ENCODE results near the gene KRT1. TPM values are rescaled to one million over a fixed set of nuclear protein-coding genes. Genes with fewer than 3 reads are reported as not detected.
"Not testable (repeated sequence)": the region's sequence is repeated elsewhere in the genome, so short reads cannot be mapped to it uniquely, and the experiment has no call there.

Gene KRT1
- not detected in 2 replicates for total RNA-seq (2014; rRNA removed; shearing (Covaris generic); ENCODE audit: low replicate concordance)

DNA sequence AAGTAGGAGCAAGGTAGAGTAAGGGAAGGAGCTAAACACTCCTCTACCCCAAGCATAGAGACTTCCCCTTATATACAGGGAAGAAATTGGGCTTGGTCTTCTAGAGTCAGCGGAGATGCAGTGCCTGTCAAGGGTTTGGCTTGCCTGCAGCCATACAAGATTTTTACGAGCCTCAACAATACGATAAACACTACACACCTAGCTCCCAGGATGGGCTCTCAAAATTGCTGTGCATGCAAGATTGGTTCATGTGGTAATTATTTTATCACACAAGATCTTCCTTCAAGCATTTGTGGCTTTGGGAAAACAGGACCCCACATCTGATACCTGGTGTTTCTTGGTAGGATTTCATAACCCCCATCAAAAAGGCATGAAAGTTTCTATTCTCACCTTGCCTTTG, at the start of gene KRT1:
TSS of gene KRT1 (minus strand) at position 45 of the 400 bp plus-strand sequence. CDS start 59 bp downstream, outside the sequence.
- in situ Hi-C loops (cut with HindIII; ENCODE audit: low pct_unique_long_range_greater_than_20kb, low sequenced_read_pairs), result no loop called here
- no peak for DNase-seq (ENCODE audit: low read depth)

GRCh38 chr12:52729147-52729546, 48.9 kb upstream of the KRT1 start:
- no peak for DNase-seq (ENCODE audit: low read depth)
- in situ Hi-C loops (cut with HindIII; ENCODE audit: low pct_unique_long_range_greater_than_20kb, low sequenced_read_pairs), result no loop called here

GRCh38 chr12:52728374-52728773, 48.2 kb upstream of the KRT1 start:
- no peak for DNase-seq (ENCODE audit: low read depth)
- in situ Hi-C loops (cut with HindIII; ENCODE audit: low pct_unique_long_range_greater_than_20kb, low sequenced_read_pairs), result no loop called here

DNA sequence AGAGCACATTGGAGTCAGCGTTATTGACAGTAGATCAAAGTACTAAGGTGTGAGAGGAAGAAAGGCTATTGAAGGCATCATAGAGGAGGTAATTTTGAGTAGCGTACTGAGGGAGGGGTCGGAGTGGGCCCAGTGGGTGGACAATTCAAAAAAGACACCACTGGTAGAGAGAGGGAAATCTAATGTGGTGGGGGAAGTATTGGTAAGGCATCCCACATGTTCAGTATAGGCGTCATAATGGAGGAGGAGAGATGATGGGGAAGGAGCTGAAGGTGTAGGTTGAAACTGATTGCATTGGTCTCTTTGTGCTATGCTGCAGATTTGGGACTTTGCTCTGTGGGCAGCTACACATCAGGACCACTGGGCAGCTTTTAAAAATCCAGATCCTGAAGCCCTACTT, 46.8 kb upstream of the KRT1 start:
- DNase-seq (ENCODE audit: low read depth), result no peak
- in situ Hi-C loops (cut with HindIII; ENCODE audit: low pct_unique_long_range_greater_than_20kb, low sequenced_read_pairs), result no loop called here

GRCh38 chr12:52726451-52726850, 46.2 kb upstream of the KRT1 start:
- DNase-seq (ENCODE audit: low read depth), result no peak
- in situ Hi-C loops (cut with HindIII; ENCODE audit: low pct_unique_long_range_greater_than_20kb, low sequenced_read_pairs), result no loop called here

- in situ Hi-C loops (cut with HindIII; ENCODE audit: low pct_unique_long_range_greater_than_20kb, low sequenced_read_pairs), result no loop called here
- DNase-seq (ENCODE audit: low read depth), result no peak
Observed at GRCh38 chr12:52724384-52724783, 44.2 kb upstream of the KRT1 start.

GRCh38 chr12:52722680-52723079, 42.5 kb upstream of the KRT1 start:
- no peak for DNase-seq (ENCODE audit: low read depth)

GRCh38 chr12:52721838-52722470, 41.7 kb upstream of the KRT1 start:
- no peak for DNase-seq (ENCODE audit: low read depth)
- in situ Hi-C loops (cut with HindIII; ENCODE audit: low pct_unique_long_range_greater_than_20kb, low sequenced_read_pairs), result no loop called here

More at GRCh38 chr12:52722680-52723079, 42.5 kb upstream of the KRT1 start:
- in situ Hi-C loops (cut with HindIII; ENCODE audit: low pct_unique_long_range_greater_than_20kb, low sequenced_read_pairs), result no loop called here

GRCh38 chr12:52720365-52720886, 40.2 kb upstream of the KRT1 start:
- in situ Hi-C loops (cut with HindIII; ENCODE audit: low pct_unique_long_range_greater_than_20kb, low sequenced_read_pairs), result no loop called here

DNA sequence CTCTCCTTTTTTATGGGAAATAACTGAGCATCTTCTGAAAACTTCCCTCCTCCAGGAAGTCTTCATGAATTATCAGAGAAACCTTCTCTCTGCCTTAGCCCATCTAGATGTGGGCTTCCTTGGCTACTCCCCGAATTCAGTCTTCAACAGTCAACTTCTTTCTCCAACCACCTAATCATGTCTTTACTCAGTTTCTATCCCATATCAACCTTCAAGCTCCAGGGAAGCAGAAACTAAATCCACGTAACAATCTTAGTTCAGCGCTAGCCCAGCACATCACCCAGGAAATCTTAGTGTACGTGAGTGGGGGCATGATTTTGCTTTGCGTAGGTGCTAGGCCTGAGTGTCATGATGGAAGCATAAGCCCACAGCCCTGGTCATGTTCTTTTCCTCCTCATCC, 35.9 kb upstream of the KRT1 start:
- in situ Hi-C loops (cut with HindIII; ENCODE audit: low pct_unique_long_range_greater_than_20kb, low sequenced_read_pairs), result no loop called here

More at GRCh38 chr12:52720365-52720886, 40.2 kb upstream of the KRT1 start:
- no peak for DNase-seq (ENCODE audit: low read depth)

DNA sequence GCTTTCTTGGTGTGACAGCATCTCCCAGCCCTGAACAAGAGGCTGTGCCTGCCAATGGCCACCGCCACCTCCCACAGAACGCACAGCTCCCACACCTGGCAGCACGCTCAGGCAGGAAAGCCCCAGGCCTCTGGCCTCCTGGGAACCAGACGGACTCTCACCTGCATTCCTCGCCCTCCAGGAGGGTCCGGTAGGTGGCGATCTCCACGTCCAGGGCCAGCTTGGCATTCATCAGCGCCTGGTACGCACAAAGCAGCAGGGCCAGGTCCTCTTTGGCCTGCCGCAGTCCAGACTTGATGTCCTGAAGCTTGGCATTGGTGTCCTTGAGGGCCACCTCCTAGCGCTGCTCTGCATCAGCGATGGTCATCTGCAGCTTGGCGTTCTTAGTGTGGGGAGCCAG, 35.2 kb upstream of the KRT1 start:
- in situ Hi-C loops (cut with HindIII; ENCODE audit: low pct_unique_long_range_greater_than_20kb, low sequenced_read_pairs), result no loop called here
- DNase-seq (ENCODE audit: low read depth), result no peak

More for the DNA sequence above, 35.9 kb upstream of the KRT1 start:
- DNase-seq (ENCODE audit: low read depth), result no peak

DNA sequence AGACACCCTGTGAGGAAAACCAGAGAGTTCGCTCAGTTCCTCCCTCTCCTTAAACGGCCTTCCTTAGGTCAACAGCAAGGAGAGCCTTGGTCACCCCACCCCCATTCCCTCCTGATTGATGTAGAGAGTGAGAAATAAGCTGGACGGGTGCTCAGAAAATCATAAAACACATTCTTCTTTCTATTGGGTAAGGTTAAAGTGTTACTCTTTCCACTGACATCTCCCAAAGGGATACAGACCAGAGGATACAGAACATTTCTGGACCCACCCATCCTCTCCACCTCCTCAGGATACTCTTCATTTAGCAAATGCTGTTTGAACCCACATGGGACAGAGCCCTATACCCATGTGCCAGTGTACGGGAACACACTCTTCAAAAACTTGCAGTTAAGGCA, 34.7 kb upstream of the KRT1 start:
- in situ Hi-C loops (cut with HindIII; ENCODE audit: low pct_unique_long_range_greater_than_20kb, low sequenced_read_pairs), result no loop called here
- DNase-seq (ENCODE audit: low read depth), result no peak

DNA sequence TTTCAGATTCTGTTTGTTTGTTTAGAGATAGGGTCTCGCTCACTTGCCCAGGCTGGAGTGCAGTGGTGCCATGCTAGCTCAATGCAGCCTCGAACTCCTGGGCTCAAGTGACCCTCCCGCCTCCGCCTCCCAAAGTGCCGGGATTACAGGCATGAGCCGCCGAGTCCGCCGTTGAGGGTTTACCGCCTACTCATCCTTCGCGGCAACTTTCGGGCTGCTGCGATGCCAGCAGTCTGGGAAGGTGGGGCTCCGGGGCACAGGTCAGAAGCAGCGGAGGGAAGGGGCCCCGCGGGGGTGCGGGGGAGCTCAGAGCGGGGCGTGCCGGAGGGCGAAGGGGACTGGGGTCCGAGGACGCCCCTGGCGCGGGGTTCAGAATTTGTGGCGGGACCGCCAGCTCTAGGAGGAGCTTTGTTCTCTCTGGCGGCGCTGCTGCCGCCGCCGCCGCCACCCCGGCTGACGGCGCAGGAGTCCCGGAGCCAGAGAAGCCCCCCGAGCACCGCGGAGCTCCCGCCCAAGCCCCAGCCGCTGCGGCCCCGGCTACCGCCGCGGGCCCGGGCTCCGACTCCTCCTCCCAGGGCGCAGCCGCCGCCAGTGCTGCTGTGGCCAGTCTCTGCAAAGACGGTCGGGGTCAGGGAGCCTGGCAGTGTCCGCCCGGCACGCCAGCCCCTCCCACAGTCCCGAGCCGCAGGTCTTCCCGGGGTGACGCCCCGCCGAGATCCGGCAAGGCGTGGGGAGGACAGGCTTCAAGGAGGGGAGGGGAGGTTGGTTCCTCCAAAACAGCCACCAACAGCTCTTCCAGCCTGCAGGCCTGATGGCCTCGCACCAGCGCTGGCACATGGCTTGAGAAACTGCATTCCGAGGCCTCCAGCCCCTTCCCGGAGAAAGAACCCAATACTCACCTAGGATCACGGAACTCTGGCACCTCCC, 34.0 kb upstream of the KRT1 start:
- no peak for DNase-seq (ENCODE audit: low read depth)
- in situ Hi-C loops (cut with HindIII; ENCODE audit: low pct_unique_long_range_greater_than_20kb, low sequenced_read_pairs), result no loop called here

DNA sequence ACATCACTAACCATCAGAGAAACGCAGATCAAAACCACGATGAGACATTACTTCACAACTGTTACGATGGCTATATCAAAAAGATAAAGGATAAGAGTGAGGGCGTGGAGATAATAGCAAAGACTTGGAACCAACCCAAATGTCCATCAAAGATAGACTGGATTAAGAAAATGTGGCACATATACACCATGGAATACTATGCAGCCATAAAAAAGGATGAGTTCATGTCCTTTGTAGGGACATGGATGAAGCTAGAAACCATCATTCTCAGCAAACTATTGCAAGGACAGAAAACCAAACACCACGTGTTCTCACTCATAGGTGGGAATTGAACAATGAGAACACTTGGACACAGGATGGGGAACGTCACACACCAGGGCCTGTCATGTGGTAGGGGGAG, 31.9 kb upstream of the KRT1 start:
- DNase-seq (ENCODE audit: low read depth); in situ Hi-C loops (cut with HindIII; ENCODE audit: low pct_unique_long_range_greater_than_20kb, low sequenced_read_pairs): not testable (repeated sequence)

GRCh38 chr12:52710730-52711129, 30.5 kb upstream of the KRT1 start:
- in situ Hi-C loops (cut with HindIII; ENCODE audit: low pct_unique_long_range_greater_than_20kb, low sequenced_read_pairs), result no loop called here
- DNase-seq (ENCODE audit: low read depth), result no peak

DNA sequence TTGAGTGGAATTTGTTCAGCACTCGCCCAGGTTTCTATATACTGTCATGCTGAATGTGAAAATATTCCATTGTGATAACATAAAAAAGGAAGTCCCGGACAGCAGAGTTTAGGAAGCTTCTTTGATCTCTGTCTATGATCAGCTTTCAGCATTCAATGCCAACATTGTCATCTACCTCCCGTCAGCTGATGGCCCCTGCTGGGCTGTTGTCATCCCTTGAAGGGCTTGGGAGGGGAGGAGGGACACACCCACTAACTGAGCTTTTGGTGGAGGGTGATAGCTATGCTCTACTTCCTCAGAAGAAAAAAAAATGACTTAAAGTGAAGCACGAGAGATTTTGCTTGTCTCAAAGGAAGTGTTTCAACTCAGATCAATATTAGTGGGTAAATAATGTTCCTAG, 27.8 kb upstream of the KRT1 start:
- DNase-seq (ENCODE audit: low read depth), result no peak
- in situ Hi-C loops (cut with HindIII; ENCODE audit: low pct_unique_long_range_greater_than_20kb, low sequenced_read_pairs), result no loop called here

DNA sequence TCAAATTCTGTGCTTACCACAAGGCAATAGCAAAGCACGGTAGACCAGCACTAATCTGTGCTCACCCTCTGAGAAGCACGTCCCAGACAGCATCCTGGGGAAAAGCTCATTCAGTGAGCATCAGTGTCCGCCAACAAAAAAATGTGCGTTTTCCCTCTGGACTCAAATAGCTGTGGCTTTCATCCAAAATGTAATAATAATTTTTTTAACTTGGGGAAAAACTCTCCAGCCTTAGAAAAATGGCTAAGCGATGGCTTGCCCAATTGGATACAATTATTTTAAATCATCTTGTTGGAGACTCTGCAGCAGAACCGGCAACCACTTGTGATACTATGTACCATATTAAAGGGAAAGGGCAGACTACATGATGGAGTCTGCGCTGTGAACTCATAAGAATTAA, 24.3 kb upstream of the KRT1 start:
- in situ Hi-C loops (cut with HindIII; ENCODE audit: low pct_unique_long_range_greater_than_20kb, low sequenced_read_pairs), result no loop called here
- no peak for DNase-seq (ENCODE audit: low read depth)

GRCh38 chr12:52703878-52704277, 23.7 kb upstream of the KRT1 start:
- in situ Hi-C loops (cut with HindIII; ENCODE audit: low pct_unique_long_range_greater_than_20kb, low sequenced_read_pairs), result no loop called here

GRCh38 chr12:52703424-52703823, 23.2 kb upstream of the KRT1 start, which contains the start of gene KRT77:
TSS of gene KRT77 (minus strand) at chr12:52703524. CDS start at chr12:52703434, 90 bp downstream.
- no peak for DNase-seq (ENCODE audit: low read depth)
- in situ Hi-C loops (cut with HindIII; ENCODE audit: low pct_unique_long_range_greater_than_20kb, low sequenced_read_pairs), result no loop called here

More at GRCh38 chr12:52703878-52704277, 23.7 kb upstream of the KRT1 start:
- DNase-seq (ENCODE audit: low read depth), result no peak
